Measurements from ENCODE around the gene NLRP1.

NLRP1 gene

GRCh38 chr17:5535436-5535835 lies 48.9 kb downstream of the NLRP1 start:
- no peak overlapping the region for H3K9ac ChIP-seq (ENCODE audit: low read depth, low read length)
- H2AFZ ChIP-seq (ENCODE audit: low read depth, low read length): no peak overlapping the region
- no peaks in the 10 kb centered on the region for H3K27me3 ChIP-seq (ENCODE audit: insufficient read depth, low read length, poor library complexity)
- DNase-seq (no peak), ATAC-seq (ENCODE audit: insufficient read depth, low read depth) (no peak)
- no peak overlapping the region for H3K4me3 ChIP-seq (ENCODE audit: low read depth in 1 of 2, low read length in 2 of 2)
- TF ChIP-seq EZH2 (IDR thresholded peaks at IDR 0.05; ENCODE audit: borderline replicate concordance, low read depth, low read length, severe bottlenecking) (no peak), CTCF (IDR thresholded peaks at IDR 0.05; ENCODE audit: borderline replicate concordance, extremely low read depth, low read length, poor library complexity, severe bottlenecking) (no peak)
- H3K4me1 ChIP-seq (ENCODE audit: insufficient read depth, low read length): no peaks in the 10 kb centered on the region
- H3K4me2 ChIP-seq (ENCODE audit: insufficient read depth, low read length): no peak overlapping the region
- H3K79me2 ChIP-seq (ENCODE audit: insufficient read depth, low read length): no peaks in the 10 kb centered on the region
- peaks cover 4% of the 10 kb centered on the region; the same call in 1 of the 2 replicates for H4K20me1 ChIP-seq (ENCODE audit: insufficient read depth, low read length)
- peaks cover 17% of the 10 kb centered on the region for H3K36me3 ChIP-seq (ENCODE audit: insufficient read depth, low read length)
- no peaks in the 10 kb centered on the region for H3K9me3 ChIP-seq (ENCODE audit: insufficient read depth, low read length, severe bottlenecking)
- H3K27ac ChIP-seq (ENCODE audit: low read length): no peak overlapping the region

- H3K27me3 ChIP-seq (ENCODE audit: insufficient read depth, low read length, poor library complexity): no peaks in the 10 kb centered on the region
- peaks cover 16% of the 10 kb centered on the region for H3K36me3 ChIP-seq (ENCODE audit: insufficient read depth, low read length)
- H3K4me3 ChIP-seq (ENCODE audit: low read depth in 1 of 2, low read length in 2 of 2): no peak overlapping the region
- H3K27ac ChIP-seq (ENCODE audit: low read length): no peak overlapping the region
- H4K20me1 ChIP-seq (ENCODE audit: insufficient read depth, low read length): peaks cover 4% of the 10 kb centered on the region; the same call in 1 of the 2 replicates
- TF ChIP-seq EZH2 (IDR thresholded peaks at IDR 0.05; ENCODE audit: borderline replicate concordance, low read depth, low read length, severe bottlenecking): no peak
- no peak for TF ChIP-seq CTCF (IDR thresholded peaks at IDR 0.05; ENCODE audit: borderline replicate concordance, extremely low read depth, low read length, poor library complexity, severe bottlenecking)
- H3K9ac ChIP-seq (ENCODE audit: low read depth, low read length): no peak overlapping the region
- no peak overlapping the region for H2AFZ ChIP-seq (ENCODE audit: low read depth, low read length)
- H3K4me1 ChIP-seq (ENCODE audit: insufficient read depth, low read length): no peaks in the 10 kb centered on the region
- no peak overlapping the region for H3K4me2 ChIP-seq (ENCODE audit: insufficient read depth, low read length)
- H3K9me3 ChIP-seq (ENCODE audit: insufficient read depth, low read length, severe bottlenecking): no peaks in the 10 kb centered on the region
- ATAC-seq (ENCODE audit: insufficient read depth, low read depth): no peak
- H3K79me2 ChIP-seq (ENCODE audit: insufficient read depth, low read length): no peaks in the 10 kb centered on the region
- no peak for DNase-seq
These were observed 50.6 kb downstream of the NLRP1 start for GRCh38 chr17:5533486-5534315.

DNA sequence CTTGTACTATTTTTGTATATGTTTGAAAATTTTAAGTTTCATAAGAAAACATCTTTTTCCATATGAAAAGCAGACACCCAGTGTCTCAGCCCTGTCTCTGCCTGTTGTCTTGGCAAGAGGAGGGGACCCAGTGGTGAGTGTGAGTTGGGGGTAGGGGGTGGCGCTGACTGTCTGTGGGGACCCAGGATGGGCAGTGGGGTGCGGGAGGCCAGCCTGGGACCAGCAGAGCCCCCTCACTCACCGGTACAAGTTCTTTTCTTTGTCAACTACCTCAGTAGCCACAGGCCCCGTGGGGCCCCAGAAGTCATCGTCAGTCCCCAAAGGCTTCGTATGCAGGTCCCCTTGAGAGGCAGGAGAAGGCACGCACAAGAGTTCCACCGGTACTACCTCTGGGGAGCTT lies 51.7 kb downstream of the NLRP1 start:
- Histone ChIP-seq H2AFZ (ENCODE audit: low read depth, low read length) (no peak overlapping the region), H3K27me3 (ENCODE audit: insufficient read depth, low read length, poor library complexity) (no peaks in the 10 kb centered on the region), H3K79me2 (ENCODE audit: insufficient read depth, low read length) (no peaks in the 10 kb centered on the region)

More for the DNA sequence above, 51.7 kb downstream of the NLRP1 start:
- no peak for DNase-seq
- Histone ChIP-seq H4K20me1 (ENCODE audit: insufficient read depth, low read length) (peaks cover 4% of the 10 kb centered on the region; the same call in 1 of the 2 replicates), H3K9me3 (ENCODE audit: insufficient read depth, low read length, severe bottlenecking) (no peaks in the 10 kb centered on the region), H3K4me1 (ENCODE audit: insufficient read depth, low read length) (no peaks in the 10 kb centered on the region), H3K9ac (ENCODE audit: low read depth, low read length) (no peak overlapping the region), H3K36me3 (ENCODE audit: insufficient read depth, low read length) (peaks cover 16% of the 10 kb centered on the region), H3K4me3 (ENCODE audit: low read depth in 1 of 2, low read length in 2 of 2) (no peak overlapping the region), H3K27ac (ENCODE audit: low read length) (no peak overlapping the region), H3K4me2 (ENCODE audit: insufficient read depth, low read length) (no peak overlapping the region)
- no peak for ATAC-seq (ENCODE audit: insufficient read depth, low read depth)
- TF ChIP-seq EZH2 (IDR thresholded peaks at IDR 0.05; ENCODE audit: borderline replicate concordance, low read depth, low read length, severe bottlenecking) (no peak), CTCF (IDR thresholded peaks at IDR 0.05; ENCODE audit: borderline replicate concordance, extremely low read depth, low read length, poor library complexity, severe bottlenecking) (no peak)

Measured in DND-41 (cell line).